Measurements from ENCODE around the gene TTC32.

TTC32 gene

GRCh38 chr2:19873014-19873413 is 28.8 kb downstream of the TTC32 start:
- no peak for DNase-seq

GRCh38 chr2:19872302-19872701 is 29.5 kb downstream of the TTC32 start:
- no peak for DNase-seq

GRCh38 chr2:19871836-19872235 is 29.9 kb downstream of the TTC32 start:
- no peak for DNase-seq

GRCh38 chr2:19870792-19871191 is 31.0 kb downstream of the TTC32 start:
- no peak for DNase-seq

- no peak for DNase-seq
Measured at GRCh38 chr2:19868701-19869580, 32.8 kb downstream of the TTC32 start.

GRCh38 chr2:19868224-19868623 is 33.6 kb downstream of the TTC32 start:
- no peak for DNase-seq

GRCh38 chr2:19866771-19867170 is 35.0 kb downstream of the TTC32 start:
- DNase-seq, result no peak

GRCh38 chr2:19865151-19865550 is 36.6 kb downstream of the TTC32 start:
- DNase-seq, result no peak

- DNase-seq, result no peak
Measured at GRCh38 chr2:19864381-19864780, 37.4 kb downstream of the TTC32 start.

- DNase-seq, result no peak
Measured at GRCh38 chr2:19863303-19864041, 38.3 kb downstream of the TTC32 start.

- DNase-seq, result no peak
Measured at GRCh38 chr2:19861813-19862212, 40.0 kb downstream of the TTC32 start.

GRCh38 chr2:19860022-19860421 is 41.8 kb downstream of the TTC32 start:
- no peak for DNase-seq

- DNase-seq, result no peak
Measured at GRCh38 chr2:19859565-19859964, 42.2 kb downstream of the TTC32 start.

GRCh38 chr2:19857806-19858205 is 44.0 kb downstream of the TTC32 start:
- no peak for DNase-seq

- DNase-seq, result no peak
Measured at GRCh38 chr2:19857100-19857499, 44.7 kb downstream of the TTC32 start.

- DNase-seq, result no peak
Measured at GRCh38 chr2:19855542-19856431, 46.0 kb downstream of the TTC32 start.

GRCh38 chr2:19854596-19855541 is 46.9 kb downstream of the TTC32 start:
- DNase-seq, result no peak

- no peak for DNase-seq
Measured at GRCh38 chr2:19851116-19851695, 50.6 kb downstream of the TTC32 start.

- DNase-seq, result no peak
Measured at GRCh38 chr2:19850056-19851050, 51.4 kb downstream of the TTC32 start.

- DNase-seq, result no peak
Measured at GRCh38 chr2:19848952-19849351, 52.8 kb downstream of the TTC32 start.

Data from NCI-H2081 treated with DMSO at 0.1 percent for 48 hours (cell line).